ENCODE data around the gene CNOT3. TPM values are rescaled to one million over a fixed set of nuclear protein-coding genes. Genes with fewer than 3 reads are reported as not detected.

CNOT3 gene
- total and polyA plus RNA-seq, 4 experiments from 2014 or later: 3.3 to 82.3 (median 50.5) TPM

DNA sequence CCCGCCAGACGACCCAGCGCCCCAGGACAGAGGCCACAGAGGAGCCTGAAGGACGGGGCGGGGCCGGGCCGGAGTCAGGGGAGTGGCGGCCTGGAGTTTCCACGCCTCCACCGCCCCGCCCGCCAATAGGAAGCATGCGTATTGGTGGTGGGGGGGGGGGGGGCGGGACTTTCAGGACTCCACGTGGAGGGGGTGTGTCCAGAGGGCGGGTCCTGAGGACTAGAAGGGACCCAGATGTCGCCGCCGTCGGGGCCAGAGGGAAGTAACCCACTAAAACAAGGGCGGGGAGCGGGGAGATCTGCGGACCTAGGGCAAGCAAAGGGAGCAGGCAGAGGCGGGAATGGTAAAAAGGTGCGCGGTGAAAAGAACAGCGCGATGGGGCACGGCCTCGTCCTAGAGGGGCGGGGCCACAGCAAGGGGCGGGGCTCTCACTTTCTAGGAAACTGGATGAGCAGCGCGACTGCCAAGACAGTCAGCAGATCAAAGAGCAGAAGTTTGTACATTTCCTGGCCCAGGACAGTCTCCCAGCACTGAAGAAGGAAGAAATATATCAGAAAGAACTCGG is 24.8 kb downstream of the CNOT3 start:
- peaks cover 30 to 72% (median 47%) of the 10 kb centered on the region in 4 donors for H3K4me1 Mint-ChIP-seq
- POLR2A ChIA-PET (ENCODE audit: partially characterized antibody): interaction anchor here (0.5 to 1.3 kb wide), 2 partner anchors 10 to 25 kb away, joined by 3 to 4 read pairs; partner anchors contain the start of gene CNOT3
- H3K36me3 ChIP-seq (ENCODE audit: insufficient read depth, low read length): peaks cover 10% of the 10 kb centered on the region
- H3K4me3 Mint-ChIP-seq: peak overlapping the region; percentile 81 to 96 (median 91)
- H3K27ac Mint-ChIP-seq: peak overlapping the region; percentile 30 to 95 (median 92)
- H3K27me3 Mint-ChIP-seq: no peaks in the 10 kb centered on the region
- peaks cover 58% of the 10 kb centered on the region for H3K4me1 ChIP-seq (ENCODE audit: insufficient read depth, low read length)
- H3K9me3 Mint-ChIP-seq: peaks cover 0 to 2% (median 0%) of the 10 kb centered on the region in 8 donors
- H3K27ac ChIP-seq (ENCODE audit: low read depth, low read length): no peak overlapping the region
- DNase-seq: peak; percentile 79 to 84 (median 80)
- intact Hi-C loops (cut with micrococcal nuclease): no loop called here
- H3K9me3 ChIP-seq (ENCODE audit: control insufficient read depth in 1 of 2, low read length in 2 of 2): no peaks in the 10 kb centered on the region
- H3K4me3 ChIP-seq (ENCODE audit: low read length in 2 of 2): peak overlapping the region in 1 of 2 donors; percentile 17
- CTCF ChIA-PET (ENCODE audit: partially characterized antibody): interaction anchor here (3.3 kb wide), 1 partner anchor 104 kb away, joined by 19 read pairs; no protein-coding TSS in a partner anchor
- peaks cover 0 to 16% of the 10 kb centered on the region in 2 donors for H3K36me3 Mint-ChIP-seq
- no peaks in the 10 kb centered on the region for H3K27me3 ChIP-seq (ENCODE audit: insufficient read depth, low read length)

DNA sequence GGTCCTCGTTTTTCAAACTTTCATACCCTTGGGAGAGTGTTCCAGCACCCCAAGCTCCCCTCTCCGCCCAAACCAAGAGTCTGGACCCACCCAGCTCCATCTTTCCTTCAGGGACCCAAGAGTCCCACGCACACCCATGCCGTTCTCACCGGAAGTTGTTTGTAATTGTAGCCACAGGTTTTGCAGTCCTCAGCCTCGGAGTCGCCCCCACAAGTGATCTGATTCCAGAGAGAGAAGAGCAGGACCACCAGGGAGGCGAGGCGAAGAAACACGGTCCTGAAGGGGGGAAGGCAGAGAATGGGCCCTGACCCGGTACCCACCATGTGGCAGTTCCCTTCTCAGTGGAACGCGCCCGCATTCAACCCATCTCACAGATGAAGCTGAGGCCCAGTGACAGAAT is 25.3 kb downstream of the CNOT3 start:
- H3K9me3 Mint-ChIP-seq: peaks cover 0 to 2% (median 0%) of the 10 kb centered on the region in 8 donors
- peaks cover 30 to 69% (median 47%) of the 10 kb centered on the region in 4 donors for H3K4me1 Mint-ChIP-seq
- peaks cover 0 to 16% of the 10 kb centered on the region in 2 donors for H3K36me3 Mint-ChIP-seq
- Histone ChIP-seq H3K36me3 (ENCODE audit: insufficient read depth, low read length) (peaks cover 5% of the 10 kb centered on the region), H3K4me1 (ENCODE audit: insufficient read depth, low read length) (peaks cover 54% of the 10 kb centered on the region), H3K4me3 (ENCODE audit: low read length in 2 of 2) (no peak overlapping the region), H3K27me3 (ENCODE audit: insufficient read depth, low read length) (no peaks in the 10 kb centered on the region), H3K9me3 (ENCODE audit: control insufficient read depth in 1 of 2, low read length in 2 of 2) (no peaks in the 10 kb centered on the region), H3K27ac (ENCODE audit: low read depth, low read length) (no peak overlapping the region)
- H3K27me3 Mint-ChIP-seq: no peaks in the 10 kb centered on the region
- DNase-seq: no peak
- H3K4me3 Mint-ChIP-seq: peak overlapping the region; percentile 81 to 96 (median 91)
- intact Hi-C loops (cut with micrococcal nuclease): no loop called here
- POLR2A ChIA-PET (ENCODE audit: partially characterized antibody): interaction anchor here (0.5 to 1.4 kb wide), 3 partner anchors 10 to 25 kb away, joined by 3 to 5 read pairs (median 4); partner anchors contain the start of gene CNOT3
- CTCF ChIA-PET (ENCODE audit: partially characterized antibody): interaction anchor here (1.6 to 3.3 kb wide), 2 partner anchors 26 to 103 kb away, joined by 5 to 19 read pairs; partner anchors contain the start of gene CNOT3
- H3K27ac Mint-ChIP-seq: peak overlapping the region in 6 of 7 donors; percentile 13 to 95 (median 72)

DNA sequence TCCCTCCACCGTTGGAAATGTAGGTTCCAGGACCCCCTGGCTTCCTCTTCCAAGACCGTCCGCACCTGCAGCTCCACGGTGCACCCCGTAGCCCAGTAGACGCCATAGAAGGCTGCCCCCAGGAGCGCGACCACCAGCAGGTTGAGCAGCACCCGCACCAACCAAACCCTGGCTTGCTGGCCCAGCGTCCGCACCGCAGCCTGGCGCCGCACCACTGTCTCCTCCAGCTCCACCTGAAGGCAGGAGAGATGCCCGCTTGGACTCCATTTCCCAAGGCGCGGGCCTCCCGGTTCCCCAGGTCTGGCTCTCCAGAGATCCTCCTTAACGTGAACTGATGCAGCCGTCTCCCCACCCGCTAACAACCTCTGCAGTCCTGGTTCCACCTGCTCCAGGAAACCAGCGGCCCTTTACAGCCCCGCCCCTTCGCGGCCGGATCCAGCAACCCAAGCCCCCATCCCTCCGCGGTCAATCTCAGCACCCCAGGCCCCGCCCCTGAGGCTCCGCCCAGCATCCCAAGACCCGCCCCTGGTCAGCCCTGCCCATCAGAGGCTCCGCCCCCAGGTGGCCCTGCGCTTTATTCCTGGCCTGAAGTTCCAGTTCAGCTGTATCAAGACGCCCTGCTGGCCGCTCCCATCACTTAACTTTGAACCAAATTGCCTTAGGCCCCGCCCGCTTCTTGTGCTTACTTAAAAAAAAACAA is 27.0 kb downstream of the CNOT3 start:
- no peaks in the 10 kb centered on the region for H3K27me3 Mint-ChIP-seq
- Histone ChIP-seq H3K36me3 (ENCODE audit: insufficient read depth, low read length) (no peaks in the 10 kb centered on the region), H3K27ac (ENCODE audit: low read depth, low read length) (no peak overlapping the region), H3K4me3 (ENCODE audit: low read length in 2 of 2) (peak overlapping the region in 1 of 2 donors; percentile 24), H3K27me3 (ENCODE audit: insufficient read depth, low read length) (no peaks in the 10 kb centered on the region), H3K9me3 (ENCODE audit: control insufficient read depth in 1 of 2, low read length in 2 of 2) (no peaks in the 10 kb centered on the region), H3K4me1 (ENCODE audit: insufficient read depth, low read length) (peaks cover 48% of the 10 kb centered on the region)
- H3K36me3 Mint-ChIP-seq: peaks cover 0 to 4% of the 10 kb centered on the region in 2 donors
- POLR2A ChIA-PET (ENCODE audit: partially characterized antibody): interaction anchor here (1.2 to 2.2 kb wide), 6 partner anchors 23 to 49 kb away, joined by 3 to 11 read pairs (median 6); partner anchors contain the start of genes CNOT3, MBOAT7, PRPF31 and RPS9
- peak overlapping the region; percentile 40 to 81 (median 78) for H3K4me3 Mint-ChIP-seq
- peaks cover 19 to 57% (median 36%) of the 10 kb centered on the region in 4 donors for H3K4me1 Mint-ChIP-seq
- intact Hi-C loops (cut with micrococcal nuclease): no loop called here
- peak overlapping the region in 6 of 7 donors; percentile 32 to 88 (median 68) for H3K27ac Mint-ChIP-seq
- CTCF ChIA-PET (ENCODE audit: partially characterized antibody): interaction anchor here (0.7 to 3.3 kb wide), 4 partner anchors 25 to 102 kb away, joined by 3 to 19 read pairs (median 5); partner anchors contain the start of genes CNOT3 and MBOAT7
- H3K9me3 Mint-ChIP-seq: peaks cover 0 to 2% (median 0%) of the 10 kb centered on the region in 8 donors
- peak; percentile 38 to 66 (median 54) for DNase-seq

DNA sequence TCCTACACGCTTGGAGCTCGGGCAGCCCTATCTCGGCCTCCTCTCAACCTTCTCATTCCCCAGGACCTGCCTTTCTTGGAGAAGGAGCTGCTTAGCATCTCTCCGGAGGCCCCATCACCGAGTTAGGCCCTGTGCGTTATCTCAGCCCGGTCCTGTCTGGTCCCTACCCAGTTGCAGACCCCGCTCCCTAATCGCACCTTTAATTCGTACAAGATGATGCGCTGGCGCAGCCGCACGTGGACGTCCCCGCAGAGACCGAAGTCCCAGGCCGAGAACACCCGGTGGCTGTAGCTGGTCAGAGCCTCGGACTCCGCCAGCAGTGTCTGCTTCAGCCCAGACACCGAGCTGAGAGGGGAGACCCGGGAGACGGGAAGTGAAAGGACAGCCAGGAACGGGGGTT is 27.7 kb downstream of the CNOT3 start:
- ChIA-PET CTCF (ENCODE audit: partially characterized antibody) (interaction anchor here (1.6 to 3.3 kb wide), 2 partner anchors 24 to 101 kb away, joined by 5 to 19 read pairs; partner anchors contain the start of gene MBOAT7), POLR2A (ENCODE audit: partially characterized antibody) (interaction anchor here (1.2 to 2.2 kb wide), 4 partner anchors 26 to 50 kb away, joined by 3 to 11 read pairs (median 8); partner anchors contain the start of genes CNOT3, MBOAT7, PRPF31 and RPS9)
- peaks cover 14 to 50% (median 30%) of the 10 kb centered on the region in 4 donors for H3K4me1 Mint-ChIP-seq
- peak overlapping the region in 1 of 8 donors; percentile 6 for H3K4me3 Mint-ChIP-seq
- peaks cover 46% of the 10 kb centered on the region for H3K4me1 ChIP-seq (ENCODE audit: insufficient read depth, low read length)
- no peaks in the 10 kb centered on the region for H3K27me3 Mint-ChIP-seq
- H3K27me3 ChIP-seq (ENCODE audit: insufficient read depth, low read length): no peaks in the 10 kb centered on the region
- intact Hi-C loops (cut with micrococcal nuclease): no loop called here
- no peaks in the 10 kb centered on the region for H3K36me3 Mint-ChIP-seq
- no peak for DNase-seq
- H3K36me3 ChIP-seq (ENCODE audit: insufficient read depth, low read length): no peaks in the 10 kb centered on the region
- no peak overlapping the region for H3K4me3 ChIP-seq (ENCODE audit: low read length in 2 of 2)
- H3K27ac ChIP-seq (ENCODE audit: low read depth, low read length): no peak overlapping the region
- H3K9me3 Mint-ChIP-seq: peaks cover 0 to 2% (median 0%) of the 10 kb centered on the region in 8 donors
- no peaks in the 10 kb centered on the region for H3K9me3 ChIP-seq (ENCODE audit: control insufficient read depth in 1 of 2, low read length in 2 of 2)
- H3K27ac Mint-ChIP-seq: peak overlapping the region in 3 of 7 donors; percentile 62 to 82 (median 70)

DNA sequence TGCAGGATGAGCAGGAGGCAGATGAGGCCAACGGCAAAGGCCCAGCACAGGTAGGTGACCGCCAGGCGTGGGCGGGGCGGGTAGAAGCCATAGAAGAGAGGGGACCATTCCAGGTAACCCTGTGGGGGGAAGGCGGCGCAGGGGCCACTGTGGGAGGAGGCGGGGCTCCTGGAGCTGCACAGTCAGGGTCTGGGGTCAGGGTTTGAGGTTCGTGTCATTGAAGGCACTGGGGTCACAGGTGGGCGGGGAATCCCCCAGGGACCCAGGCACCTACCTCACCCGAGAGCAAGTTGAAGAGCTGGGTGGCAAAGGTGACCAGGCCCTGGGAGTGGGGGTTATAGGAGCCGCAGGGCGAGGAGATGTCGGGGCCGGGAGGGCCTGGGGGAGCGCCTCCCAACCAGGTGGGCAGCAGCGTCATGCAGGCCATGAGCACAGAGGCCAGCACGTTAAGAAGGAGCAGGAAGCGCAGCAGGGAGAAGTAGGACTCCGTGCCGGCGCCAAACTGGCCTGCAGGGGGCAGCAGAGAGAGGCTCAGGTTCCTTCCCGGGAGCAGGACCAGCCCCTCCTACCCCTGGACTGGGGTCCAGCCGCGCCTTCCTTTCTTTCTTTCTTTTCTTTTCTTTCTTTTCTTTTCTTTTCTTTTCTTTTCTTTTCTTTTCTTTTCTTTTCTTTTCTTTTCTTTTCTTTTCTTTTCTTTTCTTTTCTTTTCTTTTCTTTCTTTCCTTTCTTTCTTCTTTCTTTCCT is 30.8 kb downstream of the CNOT3 start:
- intact Hi-C loops (cut with micrococcal nuclease): loop anchor here (1.0 kb wide), 2 partner anchors 9 to 63 kb away; partner anchors contain the start of gene LENG1
- H3K4me3 Mint-ChIP-seq: peak overlapping the region in 2 of 8 donors; percentile 26 to 31
- ChIA-PET POLR2A (ENCODE audit: partially characterized antibody) (interaction anchor here (1.0 to 3.1 kb wide), 5 partner anchors 9 to 98 kb away, joined by 4 to 20 read pairs (median 5); partner anchors contain the start of genes CNOT3, MBOAT7, RPS9 and TSEN34), CTCF (ENCODE audit: partially characterized antibody) (interaction anchor here (0.8 to 6.4 kb wide), 12 partner anchors 9 to 222 kb away, joined by 3 to 115 read pairs (median 4); partner anchors contain the start of genes CNOT3, LENG1, MBOAT7 and RPS9)
- H3K27ac ChIP-seq (ENCODE audit: low read depth, low read length): no peak overlapping the region
- H3K9me3 ChIP-seq (ENCODE audit: control insufficient read depth in 1 of 2, low read length in 2 of 2): no peaks in the 10 kb centered on the region
- no peaks in the 10 kb centered on the region for H3K27me3 Mint-ChIP-seq
- peaks cover 3 to 28% (median 11%) of the 10 kb centered on the region in 4 donors for H3K4me1 Mint-ChIP-seq
- no peaks in the 10 kb centered on the region for H3K27me3 ChIP-seq (ENCODE audit: insufficient read depth, low read length)
- H3K36me3 ChIP-seq (ENCODE audit: insufficient read depth, low read length): no peaks in the 10 kb centered on the region
- no peaks in the 10 kb centered on the region for H3K36me3 Mint-ChIP-seq
- no peak overlapping the region for H3K4me3 ChIP-seq (ENCODE audit: low read length in 2 of 2)
- H3K27ac Mint-ChIP-seq: peak overlapping the region in 2 of 7 donors; percentile 41 to 58
- peaks cover 23% of the 10 kb centered on the region for H3K4me1 ChIP-seq (ENCODE audit: insufficient read depth, low read length)
- DNase-seq: peak; percentile 79 to 83 (median 81)
- peaks cover 0 to 2% (median 0%) of the 10 kb centered on the region in 8 donors for H3K9me3 Mint-ChIP-seq

DNA sequence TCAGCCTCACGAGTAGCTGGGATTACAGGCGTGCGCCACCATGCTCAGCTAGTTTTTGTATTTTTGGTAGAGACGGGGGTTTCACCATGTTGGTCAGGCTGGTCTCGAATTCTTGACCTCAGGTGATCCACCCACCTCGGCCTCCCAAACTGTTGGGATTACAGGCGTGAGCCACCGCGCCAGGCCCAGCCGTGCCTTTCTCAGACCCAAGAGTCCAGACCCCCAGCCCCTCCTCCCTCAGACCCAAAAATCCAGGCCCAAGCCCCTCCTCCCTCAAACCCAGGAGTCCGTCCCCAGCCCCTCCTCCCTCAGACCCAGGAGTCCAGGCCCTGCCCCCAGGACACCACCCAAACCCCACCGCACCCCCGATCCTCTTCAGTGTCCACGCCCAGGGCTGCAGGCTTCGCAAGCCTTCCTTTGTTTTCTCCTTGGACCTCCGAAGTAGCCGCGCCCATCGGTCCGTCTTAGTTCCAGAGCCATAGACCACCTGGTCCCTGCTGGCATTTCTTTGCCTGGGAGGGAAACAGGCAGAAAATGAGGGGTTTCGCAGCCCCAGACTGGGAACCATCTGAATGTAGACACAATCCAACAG is 31.7 kb downstream of the CNOT3 start:
- intact Hi-C loops (cut with micrococcal nuclease): no loop called here

More for the DNA sequence above, 31.7 kb downstream of the CNOT3 start:
- Mint-ChIP-seq H3K27me3 (no peaks in the 10 kb centered on the region), H3K27ac (peak overlapping the region in 1 of 7 donors; percentile 68), H3K4me1 (peaks cover 2 to 19% (median 8%) of the 10 kb centered on the region in 4 donors), H3K4me3 (no peak overlapping the region), H3K9me3 (peaks cover 0 to 2% (median 0%) of the 10 kb centered on the region in 8 donors), H3K36me3 (no peaks in the 10 kb centered on the region)
- Histone ChIP-seq H3K4me3 (ENCODE audit: low read length in 2 of 2) (no peak overlapping the region), H3K9me3 (ENCODE audit: control insufficient read depth in 1 of 2, low read length in 2 of 2) (no peaks in the 10 kb centered on the region), H3K27ac (ENCODE audit: low read depth, low read length) (no peak overlapping the region), H3K27me3 (ENCODE audit: insufficient read depth, low read length) (no peaks in the 10 kb centered on the region), H3K4me1 (ENCODE audit: insufficient read depth, low read length) (peaks cover 18% of the 10 kb centered on the region), H3K36me3 (ENCODE audit: insufficient read depth, low read length) (no peaks in the 10 kb centered on the region)
- ChIA-PET POLR2A (ENCODE audit: partially characterized antibody) (interaction anchor here (1.2 to 3.1 kb wide), 3 partner anchors 10 to 97 kb away, joined by 4 to 20 read pairs (median 11); partner anchors contain the start of genes MBOAT7 and TSEN34), CTCF (ENCODE audit: partially characterized antibody) (interaction anchor here (0.8 to 6.4 kb wide), 11 partner anchors 19 to 221 kb away, joined by 3 to 115 read pairs (median 5); partner anchors contain the start of genes CNOT3, MBOAT7 and RPS9)
- no peak for DNase-seq
